HepG2 (cell line): ENCODE results near the gene USP43. TPM values are rescaled to one million over a fixed set of nuclear protein-coding genes. Genes with fewer than 3 reads are reported as not detected.
A peak's percentile ranks its signal among the peaks of the same experiment; 100 is the strongest.

Source experiments
- AFF4 ChIP-seq: sonication (generic); formaldehyde crosslinking; IDR thresholded peaks from 2 replicates; pipeline ENCODE4 v1.4.0; 2020; ENCODE audit warnings: missing genetic modification reagents
- ARNT ChIP-seq: fragments of 450-650 bp; IDR thresholded peaks from 2 replicates; pipeline ENCODE4 v1.6.1; 2017
- ATF4 ChIP-seq, 2 experiments: fragments of 450-650 bp in 1 of 2; sonication (generic) in 1 of 2; formaldehyde crosslinking; IDR thresholded peaks; 2 replicates each; pipeline versions ENCODE4 v1.5.0 to v1.8.0; 2020 to 2022; ENCODE audit warnings: mild to moderate bottlenecking in 1 of 2, missing genetic modification reagents in 1 of 2
- ELF1 ChIP-seq: sonication (generic); formaldehyde crosslinking; IDR thresholded peaks from 2 replicates; pipeline ENCODE4 v1.4.0; 2020; ENCODE audit warnings: missing genetic modification reagents
- ERF ChIP-seq: IDR thresholded peaks from 2 replicates; pipeline ENCODE4 v1.6.1; 2018; ENCODE audit warnings: missing biosample characterization, missing genetic modification reagents
- LCORL ChIP-seq, 2 experiments: fragments of 450-650 bp in 1 of 2; sonication (generic) in 1 of 2; formaldehyde crosslinking in 1 of 2; IDR thresholded peaks; 2 replicates each; pipeline versions ENCODE4 v1.5.0 to v1.6.1; 2017 to 2020; ENCODE audit warnings: antibody characterized with exemption in 1 of 2, missing genetic modification reagents in 1 of 2
- MED1 ChIP-seq: sonication (generic); formaldehyde crosslinking; IDR thresholded peaks from 2 replicates; pipeline ENCODE4 v1.4.0; 2020; ENCODE audit warnings: missing genetic modification reagents
- MIER3 ChIP-seq: IDR thresholded peaks from 2 replicates; pipeline ENCODE4 v1.6.1; 2016; ENCODE audit warnings: missing compliant biosample characterization, borderline replicate concordance
- NCOR1 ChIP-seq: fragments of 200-600 bp; sonication (generic); IDR thresholded peaks from 2 replicates; pipeline ENCODE4 v1.7.0; 2017; ENCODE audit warnings: antibody characterized with exemption, low read length, borderline replicate concordance
- TAF1 ChIP-seq: sonication (generic); formaldehyde crosslinking; IDR thresholded peaks from 2 replicates; pipeline ENCODE4 v1.4.0; 2020; ENCODE audit warnings: missing genetic modification reagents
- WIZ ChIP-seq: sonication (generic); formaldehyde crosslinking; IDR thresholded peaks from 2 replicates; pipeline ENCODE4 v1.5.1; 2020; ENCODE audit warnings: mild to moderate bottlenecking, missing genetic modification reagents
- ZGPAT ChIP-seq: IDR thresholded peaks from 2 replicates; pipeline ENCODE4 v1.6.1; 2016; ENCODE audit warnings: mild to moderate bottlenecking
- ZNF160 ChIP-seq: sonication (generic); formaldehyde crosslinking; IDR thresholded peaks from 2 replicates; pipeline ENCODE4 v1.8.0; 2022; ENCODE audit warnings: mild to moderate bottlenecking, inconsistent platforms, missing genetic modification reagents
- ZNF205 ChIP-seq: IDR thresholded peaks from 2 replicates; pipeline ENCODE4 v1.6.1; 2018; ENCODE audit warnings: missing biosample characterization, missing genetic modification reagents
- polyA plus RNA-seq, 8 experiments: library from polyadenylated mRNA; depleted of rRNA in 3 of 8; stranded (reverse) in 7 of 8; unstranded in 1 of 8; fragments of >200 nt; fragmentation: Illumina TruSeq in 4 of 8; extraction: Trizol in 4 of 8; gene quantifications; 2 replicates each; pipeline versions ENCODE4 v1.2.1 to v1.2.3, GENCODE V29; 2011 to 2016; ENCODE audit warnings: low read depth in 4 of 8, missing spikeins in 1 of 8, mixed read lengths in 1 of 8; ENCODE audit not compliant: insufficient read depth in 1 of 8
- total RNA-seq, 5 experiments: library from RNA; depleted of rRNA; stranded (reverse); fragments of >200 nt; fragmentation: Illumina TruSeq; extraction: Trizol; gene quantifications; 2 replicates each; pipeline ENCODE4 v1.2.3, GENCODE V29; 2016; ENCODE audit warnings: low read depth in 1 of 5
- TF ChIP-seq, protein P1 (sequence below): sonication (generic); formaldehyde crosslinking; IDR thresholded peaks from 2 replicates; pipeline ENCODE4 v1.8.1; 2022; ENCODE audit warnings: low read depth, mild to moderate bottlenecking, missing genetic modification reagents
- TF ChIP-seq, protein P2 (sequence below): sonication (generic); formaldehyde crosslinking; IDR thresholded peaks from 2 replicates; pipeline ENCODE4 v1.4.0; 2020; ENCODE audit warnings: mild to moderate bottlenecking, missing genetic modification reagents
- TF ChIP-seq, protein P3 (sequence below): sonication (generic); formaldehyde crosslinking; IDR thresholded peaks from 2 replicates; pipeline ENCODE4 v1.4.0; 2020; ENCODE audit warnings: missing genetic modification reagents

The USP43 gene
- total and polyA plus RNA-seq, 2 of the 13 experiments (the other 11 are each of a cell fraction or from before 2014, with no cell fraction given): 1.6 to 2.2 TPM

- TF ChIP-seq, protein P1, sequence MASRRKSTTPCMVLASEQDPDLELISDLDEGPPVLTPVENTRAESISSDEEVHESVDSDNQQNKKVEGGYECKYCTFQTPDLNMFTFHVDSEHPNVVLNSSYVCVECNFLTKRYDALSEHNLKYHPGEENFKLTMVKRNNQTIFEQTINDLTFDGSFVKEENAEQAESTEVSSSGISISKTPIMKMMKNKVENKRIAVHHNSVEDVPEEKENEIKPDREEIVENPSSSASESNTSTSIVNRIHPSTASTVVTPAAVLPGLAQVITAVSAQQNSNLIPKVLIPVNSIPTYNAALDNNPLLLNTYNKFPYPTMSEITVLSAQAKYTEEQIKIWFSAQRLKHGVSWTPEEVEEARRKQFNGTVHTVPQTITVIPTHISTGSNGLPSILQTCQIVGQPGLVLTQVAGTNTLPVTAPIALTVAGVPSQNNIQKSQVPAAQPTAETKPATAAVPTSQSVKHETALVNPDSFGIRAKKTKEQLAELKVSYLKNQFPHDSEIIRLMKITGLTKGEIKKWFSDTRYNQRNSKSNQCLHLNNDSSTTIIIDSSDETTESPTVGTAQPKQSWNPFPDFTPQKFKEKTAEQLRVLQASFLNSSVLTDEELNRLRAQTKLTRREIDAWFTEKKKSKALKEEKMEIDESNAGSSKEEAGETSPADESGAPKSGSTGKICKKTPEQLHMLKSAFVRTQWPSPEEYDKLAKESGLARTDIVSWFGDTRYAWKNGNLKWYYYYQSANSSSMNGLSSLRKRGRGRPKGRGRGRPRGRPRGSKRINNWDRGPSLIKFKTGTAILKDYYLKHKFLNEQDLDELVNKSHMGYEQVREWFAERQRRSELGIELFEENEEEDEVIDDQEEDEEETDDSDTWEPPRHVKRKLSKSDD (CRISPR knock-in tag): 0 out of 2 replicates have a peak, but pooled peaks have one; percentile 28
- TF ChIP-seq MED1 (CRISPR knock-in tag) (no peak), NCOR1 (no peak), ATF4 (CRISPR knock-in tag; IDR thresholded peaks at IDR 0.05) (no peak), ZNF160 (CRISPR knock-in tag) (no peak), TAF1 (CRISPR knock-in tag) (peak; percentile 63), AFF4 (no peak), ZNF205 (no peak), ELF1 (CRISPR knock-in tag) (no peak), ARNT (no peak), ERF (no peak), MIER3 (CRISPR knock-in tag) (no peak), ZGPAT (CRISPR knock-in tag) (no peak), LCORL (IDR thresholded peaks at IDR 0.05) (no peak), LCORL (CRISPR knock-in tag; IDR thresholded peaks at IDR 0.05) (no peak), WIZ (CRISPR knock-in tag) (no peak)
- TF ChIP-seq, protein P2, sequence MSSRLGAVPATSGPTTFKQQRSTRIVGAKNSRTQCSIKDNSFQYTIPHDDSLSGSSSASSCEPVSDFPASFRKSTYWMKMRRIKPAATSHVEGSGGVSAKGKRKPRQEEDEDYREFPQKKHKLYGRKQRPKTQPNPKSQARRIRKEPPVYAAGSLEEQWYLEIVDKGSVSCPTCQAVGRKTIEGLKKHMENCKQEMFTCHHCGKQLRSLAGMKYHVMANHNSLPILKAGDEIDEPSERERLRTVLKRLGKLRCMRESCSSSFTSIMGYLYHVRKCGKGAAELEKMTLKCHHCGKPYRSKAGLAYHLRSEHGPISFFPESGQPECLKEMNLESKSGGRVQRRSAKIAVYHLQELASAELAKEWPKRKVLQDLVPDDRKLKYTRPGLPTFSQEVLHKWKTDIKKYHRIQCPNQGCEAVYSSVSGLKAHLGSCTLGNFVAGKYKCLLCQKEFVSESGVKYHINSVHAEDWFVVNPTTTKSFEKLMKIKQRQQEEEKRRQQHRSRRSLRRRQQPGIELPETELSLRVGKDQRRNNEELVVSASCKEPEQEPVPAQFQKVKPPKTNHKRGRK: no peak
- TF ChIP-seq, protein P3, sequence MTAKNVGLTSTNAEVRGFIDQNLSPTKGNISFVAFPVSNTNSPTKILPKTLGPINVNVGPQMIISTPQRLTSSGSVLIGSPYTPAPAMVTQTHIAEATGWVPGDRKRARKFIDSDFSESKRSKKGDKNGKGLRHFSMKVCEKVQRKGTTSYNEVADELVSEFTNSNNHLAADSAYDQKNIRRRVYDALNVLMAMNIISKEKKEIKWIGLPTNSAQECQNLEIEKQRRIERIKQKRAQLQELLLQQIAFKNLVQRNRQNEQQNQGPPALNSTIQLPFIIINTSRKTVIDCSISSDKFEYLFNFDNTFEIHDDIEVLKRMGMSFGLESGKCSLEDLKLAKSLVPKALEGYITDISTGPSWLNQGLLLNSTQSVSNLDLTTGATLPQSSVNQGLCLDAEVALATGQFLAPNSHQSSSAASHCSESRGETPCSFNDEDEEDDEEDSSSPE: 0 out of 2 replicates have a peak, but pooled peaks have one; percentile 11
These were observed at the start of gene USP43 (continued) for GRCh38 chr17:9644910-9645751.
